NCI-H187 (cell line): ENCODE data around the gene IL36RN.
"Not testable (repeated sequence)": the region's sequence is repeated elsewhere in the genome, so short reads cannot be mapped to it uniquely, and the experiment has no call there.

Source experiments
- DNase-seq, 2 experiments: peaks; one replicate each; lab custom pipeline; 2025; lab: John Stamatoyannopoulos, UW

The IL36RN gene

GRCh38 chr2:113075030-113075429 lies 16.0 kb downstream of the IL36RN start:
- DNase-seq: no peak

- no peak for DNase-seq
These were observed 16.6 kb downstream of the IL36RN start for GRCh38 chr2:113075600-113075999.

GRCh38 chr2:113076954-113077669 lies 18.1 kb downstream of the IL36RN start:
- no peak for DNase-seq

GRCh38 chr2:113077921-113078320 lies 18.9 kb downstream of the IL36RN start:
- DNase-seq: no peak

- no peak for DNase-seq
These were observed 19.4 kb downstream of the IL36RN start for GRCh38 chr2:113078350-113078839.

GRCh38 chr2:113079131-113079530 lies 20.1 kb downstream of the IL36RN start:
- DNase-seq: no peak

GRCh38 chr2:113080134-113080533 lies 21.1 kb downstream of the IL36RN start:
- DNase-seq: no peak

- no peak for DNase-seq
These were observed 22.7 kb downstream of the IL36RN start for GRCh38 chr2:113081488-113082210.

GRCh38 chr2:113083296-113083695 lies 24.3 kb downstream of the IL36RN start:
- no peak for DNase-seq

- DNase-seq: no peak
These were observed 25.4 kb downstream of the IL36RN start for GRCh38 chr2:113084249-113085000.

GRCh38 chr2:113085542-113085941 lies 26.5 kb downstream of the IL36RN start:
- DNase-seq: no peak

- DNase-seq: no peak
These were observed 29.4 kb downstream of the IL36RN start for GRCh38 chr2:113088213-113088992.

GRCh38 chr2:113089916-113090315 lies 30.9 kb downstream of the IL36RN start:
- DNase-seq: no peak

- no peak for DNase-seq
These were observed 32.4 kb downstream of the IL36RN start for GRCh38 chr2:113091231-113091896.

GRCh38 chr2:113092864-113093612 lies 34.0 kb downstream of the IL36RN start:
- DNase-seq: no peak

GRCh38 chr2:113093613-113093977 lies 34.6 kb downstream of the IL36RN start:
- no peak for DNase-seq

- DNase-seq: not testable (repeated sequence)
These were observed 37.3 kb downstream of the IL36RN start for GRCh38 chr2:113096306-113096705.

- not testable (repeated sequence) for DNase-seq
These were observed 38.0 kb downstream of the IL36RN start for GRCh38 chr2:113096842-113097618.

- DNase-seq: no peak
These were observed 39.0 kb downstream of the IL36RN start for GRCh38 chr2:113098041-113098440.

- DNase-seq: no peak
These were observed 39.5 kb downstream of the IL36RN start for GRCh38 chr2:113098532-113098931.
